Esophagus squamous epithelium (tissue), 5 donors: ENCODE data around the gene NUP98. TPM values are rescaled to one million over a fixed set of nuclear protein-coding genes. Genes with fewer than 3 reads are reported as not detected.

Experiments
- DNase-seq: peaks from one replicate; lab custom pipeline; 2025; lab: John Stamatoyannopoulos, UW
- H3K27ac ChIP-seq, 4 donors: fragments of 200-600 bp; sonication (generic); one replicate each; pipeline ENCODE4 v1.5.1; 2016 to 2019; ENCODE audit warnings: mild to moderate bottlenecking in 1 of 4
- H3K27me3 ChIP-seq, 4 donors: fragments of 200-600 bp; sonication (generic); 1 replicate in 3 of 4; 2 replicates in 1 of 4; pipeline versions ENCODE4 v1.5.1 to v1.6.0; 2017 to 2021; ENCODE audit warnings: antibody characterized with exemption in 1 of 4
- H3K36me3 ChIP-seq, 3 donors: fragments of 200-600 bp; sonication (generic); one replicate each; pipeline ENCODE4 v1.5.1; 2016 to 2019
- H3K4me1 ChIP-seq, 3 donors: fragments of 200-600 bp; sonication (generic); one replicate each; pipeline ENCODE4 v1.5.1; 2017 to 2019
- H3K4me3 ChIP-seq, 4 donors: fragments of 200-600 bp; sonication (generic); 1 replicate in 3 of 4; 2 replicates in 1 of 4; pipeline ENCODE4 v1.5.1; 2016 to 2019; ENCODE audit warnings: mild to moderate bottlenecking in 2 of 4, moderate library complexity in 1 of 4
- H3K9me3 ChIP-seq, 3 donors: fragments of 200-600 bp; sonication (generic); one replicate each; pipeline ENCODE4 v1.5.1; 2016 to 2019
- CTCF ChIP-seq, 6 experiments: fragments of 450-650 bp in 4 of 6; fragments of 200-600 bp in 2 of 6; sonication (generic) in 2 of 6; IDR thresholded peaks; one replicate each; pipeline ENCODE4 v1.5.1; 2016 to 2019; ENCODE audit warnings: antibody characterized with exemption in 6 of 6, mild to moderate bottlenecking in 4 of 6, moderate library complexity in 4 of 6
- POLR2A ChIP-seq, 4 donors: fragments of 450-650 bp; IDR thresholded peaks; one replicate each; pipeline ENCODE4 v1.6.1; 2017; ENCODE audit warnings: antibody characterized with exemption in 4 of 4, mild to moderate bottlenecking in 4 of 4, moderate library complexity in 3 of 4
- WGBS, 2 donors: methylation state at CpG; one replicate each; pipeline ENCODE4 v1.1.5; 2018; 5-methylcytosine and 5-hydroxymethylcytosine counted together
- intact Hi-C: fragments of 100-400 bp; cut with DNase I; formaldehyde crosslinking; loops from one replicate; pipeline ENCODE4 v1.15.0; 2022
- total RNA-seq, 4 donors: library from RNA; depleted of rRNA; stranded (reverse); fragments of >200 nt; gene quantifications; one replicate each; pipeline ENCODE4 v1.1.0, GENCODE V29; 2016
- donor health status: DM: yes; HTN: yes; CAD: no.

The NUP98 gene
- total RNA-seq, 4 donors from 2014 or later: 54.2 to 110 (median 79.2) TPM

DNA sequence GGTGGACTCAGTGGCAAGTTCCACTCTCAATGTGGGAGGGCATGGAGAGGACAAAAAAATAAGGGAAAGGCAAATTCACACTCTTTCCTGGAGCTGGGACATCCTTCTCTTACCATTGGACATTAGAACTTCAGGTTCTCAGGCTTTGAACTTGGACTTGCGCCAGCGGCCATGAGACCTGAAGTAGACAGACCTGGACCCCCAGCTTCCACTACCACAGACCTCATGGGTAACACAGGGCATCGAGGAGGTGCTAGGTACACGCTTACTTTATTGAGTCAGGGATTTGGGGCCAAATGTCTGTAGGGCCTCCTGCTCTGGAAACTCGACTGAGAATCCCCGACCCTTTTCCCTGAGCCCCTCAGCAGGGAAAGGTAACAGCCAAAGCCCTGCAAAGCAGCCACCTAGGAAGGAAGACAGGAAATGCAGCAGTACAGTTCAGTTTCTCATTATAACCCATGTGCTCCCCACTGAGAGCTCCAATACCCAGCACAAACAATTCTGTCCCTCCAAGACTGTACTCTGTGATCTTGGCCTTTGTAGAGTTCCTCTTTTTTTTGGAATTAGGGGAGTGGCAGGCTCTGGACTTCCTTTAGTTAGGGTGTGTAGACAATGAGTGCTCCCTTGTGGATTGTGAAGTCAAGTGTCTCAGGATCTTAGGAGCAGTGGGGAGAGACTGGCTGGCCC is 131.9 kb downstream of the NUP98 start:
- intact Hi-C loops: no loop called here
- Histone ChIP-seq H3K4me1 (no peaks in the 10 kb centered on the region), H3K9me3 (no peaks in the 10 kb centered on the region), H3K27ac (no peak overlapping the region), H3K4me3 (no peak overlapping the region), H3K27me3 (no peaks in the 10 kb centered on the region), H3K36me3 (peaks cover 0 to 69% (median 10%) of the 10 kb centered on the region in 3 donors)
- WGBS, 2 donors: 100% methylated on average over 1 to 5 of the region's 6 CpGs
- TF ChIP-seq CTCF (IDR thresholded peaks at IDR 0.05) (no peak), POLR2A (IDR thresholded peaks at IDR 0.05) (no peak)
- DNase-seq: no peak

GRCh38 chr11:3664032-3664630 is 133.2 kb downstream of the NUP98 start:
- no peak overlapping the region for H3K4me3 ChIP-seq
- H3K27ac ChIP-seq: no peak overlapping the region
- TF ChIP-seq POLR2A (IDR thresholded peaks at IDR 0.05) (no peak), CTCF (IDR thresholded peaks at IDR 0.05) (no peak)
- 80 to 84% methylated on average over 9 of the region's 10 CpGs for WGBS, 2 donors
- intact Hi-C loops: no loop called here
- no peaks in the 10 kb centered on the region for H3K9me3 ChIP-seq
- no peaks in the 10 kb centered on the region for H3K27me3 ChIP-seq
- H3K4me1 ChIP-seq: no peaks in the 10 kb centered on the region
- DNase-seq: no peak
- peaks cover 0 to 55% (median 10%) of the 10 kb centered on the region in 3 donors for H3K36me3 ChIP-seq

DNA sequence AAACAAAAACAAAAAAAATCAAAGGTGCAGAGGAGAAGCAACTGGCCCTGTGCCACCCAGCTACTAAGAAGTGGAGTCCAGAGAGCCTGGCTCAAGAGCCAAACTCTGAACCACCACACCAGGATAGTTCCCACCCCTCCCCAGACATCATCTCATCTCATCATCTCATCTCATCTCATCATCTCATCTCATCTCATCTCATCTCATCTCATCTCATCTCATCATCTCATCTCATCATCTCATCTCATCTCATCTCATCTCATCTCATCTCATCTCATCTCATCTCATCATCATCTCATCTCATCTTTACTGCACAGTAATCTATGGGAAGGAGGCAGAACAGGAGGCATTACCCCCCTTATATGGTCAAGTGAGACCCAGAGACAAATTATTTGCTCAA is 134.5 kb downstream of the NUP98 start:
- no peak for DNase-seq
- H3K36me3 ChIP-seq: peaks cover 0 to 42% (median 10%) of the 10 kb centered on the region in 3 donors
- no peak for TF ChIP-seq CTCF (IDR thresholded peaks at IDR 0.05)
- TF ChIP-seq POLR2A (IDR thresholded peaks at IDR 0.05): no peak
- intact Hi-C loops: no loop called here
- H3K9me3 ChIP-seq: no peaks in the 10 kb centered on the region
- H3K4me3 ChIP-seq: no peak overlapping the region
- no peaks in the 10 kb centered on the region for H3K4me1 ChIP-seq
- H3K27me3 ChIP-seq: no peaks in the 10 kb centered on the region
- H3K27ac ChIP-seq: no peak overlapping the region

DNA sequence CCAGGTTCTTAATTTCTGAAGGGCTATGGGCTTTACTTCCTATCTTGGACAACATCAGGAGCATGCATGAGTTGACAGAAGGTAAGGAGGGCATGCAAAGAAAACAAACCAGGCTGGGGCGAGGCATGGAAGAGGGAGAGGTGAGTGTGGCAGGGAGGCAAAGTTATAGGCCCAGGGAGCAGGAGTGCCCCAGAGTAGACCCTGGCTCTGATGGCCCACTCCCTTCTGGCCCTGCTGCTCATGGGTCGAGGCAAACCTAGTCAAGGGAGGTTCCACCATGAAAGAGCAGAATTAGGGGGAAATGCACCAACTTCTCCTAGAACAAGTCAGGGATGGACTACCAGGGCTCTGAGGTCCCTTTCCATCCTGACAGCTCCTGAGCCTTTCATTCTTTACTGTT is 136.4 kb downstream of the NUP98 start:
- H3K4me3 ChIP-seq: no peak overlapping the region
- intact Hi-C loops: no loop called here
- H3K27me3 ChIP-seq: no peaks in the 10 kb centered on the region
- no peaks in the 10 kb centered on the region for H3K9me3 ChIP-seq
- H3K4me1 ChIP-seq: no peaks in the 10 kb centered on the region
- H3K27ac ChIP-seq: no peak overlapping the region
- WGBS, 2 donors: 80 to 83% methylated on average over 2 of the region's 2 CpGs
- H3K36me3 ChIP-seq: peaks cover 0 to 23% (median 0%) of the 10 kb centered on the region in 3 donors
- no peak for DNase-seq
- TF ChIP-seq CTCF (IDR thresholded peaks at IDR 0.05): no peak
- TF ChIP-seq POLR2A (IDR thresholded peaks at IDR 0.05): no peak
